ENCODE measurements around the gene PPM1M. TPM values are rescaled to one million over a fixed set of nuclear protein-coding genes. Genes with fewer than 3 reads are reported as not detected.

PPM1M gene
- total and polyA plus RNA-seq, 10 of the 15 experiments (the other 5 are each of a cell fraction or from before 2014, with no cell fraction given), result 7.3 to 24.8 (median 15.8) TPM

GRCh38 chr3:52230889-52231499 lies 14.6 kb upstream of the PPM1M start:
- Histone ChIP-seq H3K27me3 (replicated peaks in 1 of 2; ENCODE audit: control insufficient read depth in 2 of 2, insufficient read depth in 2 of 2, low read length in 1 of 2) (no peaks in the 10 kb centered on the region), H2AFZ (ENCODE audit: control insufficient read depth, low read depth, low read length) (no peak overlapping the region), H3K4me1 (ENCODE audit: control insufficient read depth, insufficient read depth, low read length) (peaks cover 11% of the 10 kb centered on the region), H3K4me3 (no peak overlapping the region), H3K27ac (ENCODE audit: control insufficient read depth, insufficient read depth) (no peak overlapping the region), H3K36me3 (ENCODE audit: control insufficient read depth in 2 of 2, insufficient read depth in 2 of 2, low read length in 1 of 2) (peaks cover 14 to 27% of the 10 kb centered on the region in 2 experiments), H4K20me1 (ENCODE audit: control insufficient read depth, insufficient read depth) (no peaks in the 10 kb centered on the region), H3K4me2 (ENCODE audit: control insufficient read depth, insufficient read depth) (no peak overlapping the region), H3K79me2 (ENCODE audit: control insufficient read depth, insufficient read depth, low read length) (no peaks in the 10 kb centered on the region; the same call in 1 of the 2 replicates), H3K9me3 (replicated peaks; ENCODE audit: control insufficient read depth, insufficient read depth, low read length) (no peaks in the 10 kb centered on the region), H3K9ac (ENCODE audit: control insufficient read depth, insufficient read depth, low read length) (no peak overlapping the region)
- SMC1A ChIA-PET (ENCODE audit: uncharacterized antibody, unreplicated experiment), result interaction anchor here (0.7 to 2.9 kb wide), 14 partner anchors 11 to 221 kb away, joined by 3 to 36 read pairs (median 5); partner anchors contain the start of genes PPM1M and WDR82
- CTCF ChIA-PET, result interaction anchor here (0.5 to 5.7 kb wide), 31 partner anchors 9 to 476 kb away, joined by 3 to 91 read pairs (median 4); partner anchors contain the start of genes GLYCTK and WDR82
- BruUV-seq (replicated peaks), result no TSS peak
- 90% methylated on average over 16 of the region's 16 CpGs for WGBS (ENCODE audit: insufficient coverage, insufficient replicate concordance, low lambda C conversion rate, missing lambda C conversion rate)
- RAD21 ChIA-PET (ENCODE audit: unreplicated experiment), result interaction anchor here (1.0 to 3.1 kb wide), 17 partner anchors 8 to 215 kb away, joined by 3 to 30 read pairs (median 6); partner anchors contain the start of genes GLYCTK, PPM1M and WDR82
- in situ Hi-C loops (cut with MboI), result loop anchor here (5.0 kb wide), 1 partner anchor 111 kb away; no protein-coding TSS in a partner anchor
- POLR2A ChIA-PET, result interaction anchor here (0.5 to 2.4 kb wide), 5 partner anchors 26 to 58 kb away, joined by 3 to 8 read pairs (median 5); partner anchors contain the start of gene WDR82
- no peak for FAIRE-seq
- intact Hi-C loops (cut with micrococcal nuclease; ENCODE audit: unreplicated experiment), result no loop called here
- no peak for ATAC-seq
- no peak for DNase-seq (ENCODE audit: low read depth, low spot score)
- no peak for TF ChIP-seq EP300 (IDR thresholded peaks at IDR 0.05; ENCODE audit: borderline replicate concordance in 1 of 2, control insufficient read depth in 1 of 2, low read depth in 2 of 2, low read length in 2 of 2)
- no peak for TF ChIP-seq ESRRA (IDR thresholded peaks at IDR 0.05; ENCODE audit: low read length)
- no peak for TF ChIP-seq SP1 (IDR thresholded peaks at IDR 0.05; ENCODE audit: low read depth, low read length)
- TF ChIP-seq CHD4 (IDR thresholded peaks at IDR 0.05), result no peak
- TF ChIP-seq IRF3 (IDR thresholded peaks at IDR 0.05), result no peak
- no peak for TF ChIP-seq JUND (IDR thresholded peaks at IDR 0.05; ENCODE audit: low read depth, low read length)
- TF ChIP-seq, protein P1, sequence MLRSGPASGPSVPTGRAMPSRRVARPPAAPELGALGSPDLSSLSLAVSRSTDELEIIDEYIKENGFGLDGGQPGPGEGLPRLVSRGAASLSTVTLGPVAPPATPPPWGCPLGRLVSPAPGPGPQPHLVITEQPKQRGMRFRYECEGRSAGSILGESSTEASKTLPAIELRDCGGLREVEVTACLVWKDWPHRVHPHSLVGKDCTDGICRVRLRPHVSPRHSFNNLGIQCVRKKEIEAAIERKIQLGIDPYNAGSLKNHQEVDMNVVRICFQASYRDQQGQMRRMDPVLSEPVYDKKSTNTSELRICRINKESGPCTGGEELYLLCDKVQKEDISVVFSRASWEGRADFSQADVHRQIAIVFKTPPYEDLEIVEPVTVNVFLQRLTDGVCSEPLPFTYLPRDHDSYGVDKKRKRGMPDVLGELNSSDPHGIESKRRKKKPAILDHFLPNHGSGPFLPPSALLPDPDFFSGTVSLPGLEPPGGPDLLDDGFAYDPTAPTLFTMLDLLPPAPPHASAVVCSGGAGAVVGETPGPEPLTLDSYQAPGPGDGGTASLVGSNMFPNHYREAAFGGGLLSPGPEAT (IDR thresholded peaks at IDR 0.05; ENCODE audit: low read depth), result no peak
- TF ChIP-seq RB1 (IDR thresholded peaks at IDR 0.05; ENCODE audit: borderline replicate concordance), result no peak
- TF ChIP-seq USF2 (IDR thresholded peaks at IDR 0.05; ENCODE audit: borderline replicate concordance, low read depth, low read length), result no peak
- no peak for TF ChIP-seq IKZF2 (IDR thresholded peaks at IDR 0.05)
